Heart right ventricle (tissue), 16 donors: Measurements from ENCODE around the gene CD68. TPM values are rescaled to one million over a fixed set of nuclear protein-coding genes. Genes with fewer than 3 reads are reported as not detected.

Experiments
- ATAC-seq, 8 donors: fragments of 200-7000 bp; cut with Tn5 transposase; one replicate each; pipeline ENCODE4 v1.9.1; 2020; ENCODE audit warnings: mild to moderate bottlenecking in 8 of 8, moderate library complexity in 8 of 8, moderate number of reproducible peaks in 1 of 8
- DNase-seq, 2 donors: peaks; one replicate each; pipeline ENCODE4 v3.0.0-alpha.2; 2020
- H3K27ac ChIP-seq, 10 donors: fragments of 200-600 bp; sonication (generic) in 2 of 10; one replicate each; pipeline versions ENCODE4 v1.5.0 to v1.8.0; 2020 to 2022; ENCODE audit warnings: mild to moderate bottlenecking in 3 of 10
- H3K27me3 ChIP-seq, 7 donors: fragments of 200-600 bp; one replicate each; pipeline ENCODE4 v1.8.0; 2021 to 2022; ENCODE audit warnings: mild to moderate bottlenecking in 2 of 7
- H3K36me3 ChIP-seq, 9 donors: fragments of 200-600 bp; sonication (generic) in 1 of 9; one replicate each; pipeline versions ENCODE4 v1.5.0 to v1.8.0; 2020 to 2022; ENCODE audit warnings: mild to moderate bottlenecking in 2 of 9
- H3K4me1 ChIP-seq, 9 donors: fragments of 200-600 bp; sonication (generic) in 1 of 9; one replicate each; pipeline versions ENCODE4 v1.5.0 to v1.8.0; 2020 to 2022; ENCODE audit warnings: mild to moderate bottlenecking in 4 of 9
- H3K4me3 ChIP-seq, 10 donors: fragments of 200-600 bp; sonication (generic) in 2 of 10; one replicate each; pipeline versions ENCODE4 v1.5.0 to v1.8.0; 2020 to 2022; ENCODE audit warnings: mild to moderate bottlenecking in 7 of 10, moderate library complexity in 2 of 10
- H3K9me3 ChIP-seq, 11 donors: fragments of 200-600 bp in 10 of 11; sonication (generic) in 2 of 11; one replicate each; pipeline versions ENCODE4 v1.5.0 to v1.8.0; 2013 to 2022; ENCODE audit warnings: mild to moderate bottlenecking in 2 of 11, control low read depth in 1 of 11, moderate library complexity in 1 of 11
- WGBS, 2 donors: extraction: QIAGEN DNeasy Blood & Tissue Kit; methylation state at CpG; one replicate each; pipeline ENCODE4 v1.1.7; 2013; ENCODE audit warnings: inconsistent platforms in 1 of 2; 5-methylcytosine and 5-hydroxymethylcytosine counted together
- intact Hi-C, 10 donors: fragments of 100-400 bp; cut with DNase I; formaldehyde crosslinking; loops; one replicate each; pipeline versions ENCODE4 v1.11.1 to v1.14.2; 2022
- long read RNA-seq, 3 donors: library from polyadenylated mRNA; unstranded; transcript quantifications; one replicate each; pipeline ENCODE4 v2.0.0, GENCODE V29; 2020 to 2021
- polyA plus RNA-seq, 2 donors: library from polyadenylated mRNA; stranded (reverse); fragments of 200-250 nt; gene quantifications; one replicate each; pipeline ENCODE4 v1.2.3, GENCODE V29; 2013
- total RNA-seq, 10 donors: library from RNA; stranded (reverse); fragmentation: NEBNext Ultra II Directional in 3 of 10; extraction: Animal tissue kit (Norgen Biotek cat#: 25700) in 3 of 10; gene quantifications; one replicate each; pipeline versions ENCODE4 v1.2.1 to v1.2.4, GENCODE V29; 2021 to 2023
- TF ChIP-seq, protein P1 (sequence below), 9 donors: fragments of 200-600 bp; sonication (generic) in 2 of 9; IDR thresholded peaks; one replicate each; pipeline versions ENCODE4 v1.5.0 to v1.8.0; 2021 to 2022; ENCODE audit warnings: antibody characterized with exemption in 9 of 9, mild to moderate bottlenecking in 5 of 9, moderate library complexity in 1 of 9
- donor health status: Arrhythmogenic right ventricular cardiomyopathy.
- donor health status: ischemic (EF 13 %, LVEDD 7.1; RV severe dilation, severe dysfunction).
- donor health status: healthy with polysubstance abuse.
- donor health status: DM: no; HTN: yes; CAD: no.
- donor health status: DM: no; HTN: no; CAD: no.
- donor health status: ischemic (EF 25% LVEDD 6.9; RV normal size, moderate dysfunction).
- donor health status: ischemic (EF 25% LVEDD 5.7; RV mildly dilated, moderate dysfunction).
- donor health status: healthy.
- donor health status: DM: yes; HTN: yes; CAD: no.
- donor health status: Ischemic cardiomyopathy.
- donor health status: ischemic (EF 35%, LVEDD 5.7; RV mildly dilated, moderate dysfunction).
- donor health status: nonischemic (EF 11% LVEDD 7.7; RV severe dilation, severe dysfunction).
- donor health status: DM: yes; HTN: yes; CAD: no.
- donor health status: PGD.
- donor health status: ischemic (EF 29% LVEDD 5.4; RV normal size, mild dysfunction).
- donor health status: nonischemic (EF 23%, LVEDD 6.1; RV moderate dilation, normal function).

The CD68 gene, protein sequence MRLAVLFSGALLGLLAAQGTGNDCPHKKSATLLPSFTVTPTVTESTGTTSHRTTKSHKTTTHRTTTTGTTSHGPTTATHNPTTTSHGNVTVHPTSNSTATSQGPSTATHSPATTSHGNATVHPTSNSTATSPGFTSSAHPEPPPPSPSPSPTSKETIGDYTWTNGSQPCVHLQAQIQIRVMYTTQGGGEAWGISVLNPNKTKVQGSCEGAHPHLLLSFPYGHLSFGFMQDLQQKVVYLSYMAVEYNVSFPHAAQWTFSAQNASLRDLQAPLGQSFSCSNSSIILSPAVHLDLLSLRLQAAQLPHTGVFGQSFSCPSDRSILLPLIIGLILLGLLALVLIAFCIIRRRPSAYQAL
- total RNA-seq (100 to 1,000 TPM in 1 of 10 donors, 10 to 100 TPM in 4, 1 to 10 TPM in 5; 4.7 to 128 (median 13.0) TPM), polyA plus RNA-seq (10 to 100 TPM; 15.7 to 40.0 TPM)
- long read RNA-seq, donor 1, transcript CD68-201 (6 exons, 1,878 nt): major isoform, 13 of 25 reads
- long read RNA-seq, donor 1, partial matches to known transcripts: 3 of 25 reads
- long read RNA-seq, donor 1, other reads (novel, unspliced or antisense): 7 of 25 reads
- long read RNA-seq, donor 2, transcript CD68-201 (6 exons, 1,878 nt): major isoform, 14 of 17 reads
- long read RNA-seq, donor 2, partial matches to known transcripts: 2 of 17 reads
- long read RNA-seq, donor 2, other reads (novel, unspliced or antisense): 1 of 17 reads
- long read RNA-seq, donor 3, transcript CD68-201 (6 exons, 1,878 nt): major isoform, 32 of 43 reads
- long read RNA-seq, donor 3, partial matches to known transcripts: 6 of 43 reads
- long read RNA-seq, donor 3, other reads (novel, unspliced or antisense): 1 of 43 reads

DNA sequence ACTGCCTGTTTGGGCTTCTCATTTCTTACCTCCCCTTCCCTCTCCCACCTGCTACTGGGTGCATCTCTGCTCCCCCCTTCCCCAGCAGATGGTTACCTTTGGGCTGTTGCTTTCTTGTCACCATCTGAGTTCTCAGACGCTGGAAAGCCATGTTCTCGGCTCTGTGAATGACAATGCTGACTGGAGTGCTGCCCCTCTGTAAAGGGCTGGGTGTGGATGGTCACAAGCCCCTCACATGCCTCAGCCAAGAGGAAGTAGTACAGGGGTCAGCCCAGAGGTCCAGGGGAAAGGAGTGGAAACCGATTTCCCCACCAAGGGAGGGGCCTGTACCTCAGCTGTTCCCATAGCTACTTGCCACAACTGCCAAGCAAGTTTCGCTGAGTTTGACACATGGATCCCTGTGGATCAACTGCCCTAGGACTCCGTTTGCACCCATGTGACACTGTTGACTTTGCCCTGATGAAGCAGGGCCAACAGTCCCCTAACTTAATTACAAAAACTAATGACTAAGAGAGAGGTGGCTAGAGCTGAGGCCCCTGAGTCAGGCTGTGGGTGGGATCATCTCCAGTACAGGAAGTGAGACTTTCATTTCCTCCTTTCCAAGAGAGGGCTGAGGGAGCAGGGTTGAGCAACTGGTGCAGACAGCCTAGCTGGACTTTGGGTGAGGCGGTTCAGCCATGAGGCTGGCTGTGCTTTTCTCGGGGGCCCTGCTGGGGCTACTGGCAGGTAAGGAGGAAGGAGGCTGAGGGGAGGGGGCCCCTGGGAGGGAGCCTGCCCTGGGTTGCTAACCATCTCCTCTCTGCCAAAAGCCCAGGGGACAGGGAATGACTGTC lies at the start of gene CD68:
Gene CD68 (plus strand): TSS at position 638 of the 833 bp plus-strand sequence. CDS start 40 bp downstream, at position 678.
- peaks cover 18 to 85% (median 52%) of the 10 kb centered on the region in 9 donors for H3K4me1 ChIP-seq
- H3K4me3 ChIP-seq: peak within 1 kb of the TSS in 7 of 10 donors; percentile 18 to 66 (median 40)
- ATAC-seq (peak; percentile 12 to 60 (median 16)), DNase-seq (peak; percentile 47 to 64)
- no peaks in the 10 kb centered on the region for H3K9me3 ChIP-seq
- H3K36me3 ChIP-seq: peaks cover 9 to 59% (median 47%) of the 10 kb centered on the region in 9 donors
- TF ChIP-seq, protein P1, sequence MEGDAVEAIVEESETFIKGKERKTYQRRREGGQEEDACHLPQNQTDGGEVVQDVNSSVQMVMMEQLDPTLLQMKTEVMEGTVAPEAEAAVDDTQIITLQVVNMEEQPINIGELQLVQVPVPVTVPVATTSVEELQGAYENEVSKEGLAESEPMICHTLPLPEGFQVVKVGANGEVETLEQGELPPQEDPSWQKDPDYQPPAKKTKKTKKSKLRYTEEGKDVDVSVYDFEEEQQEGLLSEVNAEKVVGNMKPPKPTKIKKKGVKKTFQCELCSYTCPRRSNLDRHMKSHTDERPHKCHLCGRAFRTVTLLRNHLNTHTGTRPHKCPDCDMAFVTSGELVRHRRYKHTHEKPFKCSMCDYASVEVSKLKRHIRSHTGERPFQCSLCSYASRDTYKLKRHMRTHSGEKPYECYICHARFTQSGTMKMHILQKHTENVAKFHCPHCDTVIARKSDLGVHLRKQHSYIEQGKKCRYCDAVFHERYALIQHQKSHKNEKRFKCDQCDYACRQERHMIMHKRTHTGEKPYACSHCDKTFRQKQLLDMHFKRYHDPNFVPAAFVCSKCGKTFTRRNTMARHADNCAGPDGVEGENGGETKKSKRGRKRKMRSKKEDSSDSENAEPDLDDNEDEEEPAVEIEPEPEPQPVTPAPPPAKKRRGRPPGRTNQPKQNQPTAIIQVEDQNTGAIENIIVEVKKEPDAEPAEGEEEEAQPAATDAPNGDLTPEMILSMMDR (IDR thresholded peaks at IDR 0.05): no peak
- no peaks in the 10 kb centered on the region for H3K27me3 ChIP-seq
- H3K27ac ChIP-seq: peak within 1 kb of the TSS; percentile 13 to 94 (median 78)
- 28 to 30% methylated on average over 7 of the region's 7 CpGs for WGBS, 2 donors
- intact Hi-C loops: loop anchor here in 1 of 10 donors (10.0 kb wide), 1 partner anchor 324 kb away; the partner anchor contains the start of genes CTDNEP1 and ELP5

DNA sequence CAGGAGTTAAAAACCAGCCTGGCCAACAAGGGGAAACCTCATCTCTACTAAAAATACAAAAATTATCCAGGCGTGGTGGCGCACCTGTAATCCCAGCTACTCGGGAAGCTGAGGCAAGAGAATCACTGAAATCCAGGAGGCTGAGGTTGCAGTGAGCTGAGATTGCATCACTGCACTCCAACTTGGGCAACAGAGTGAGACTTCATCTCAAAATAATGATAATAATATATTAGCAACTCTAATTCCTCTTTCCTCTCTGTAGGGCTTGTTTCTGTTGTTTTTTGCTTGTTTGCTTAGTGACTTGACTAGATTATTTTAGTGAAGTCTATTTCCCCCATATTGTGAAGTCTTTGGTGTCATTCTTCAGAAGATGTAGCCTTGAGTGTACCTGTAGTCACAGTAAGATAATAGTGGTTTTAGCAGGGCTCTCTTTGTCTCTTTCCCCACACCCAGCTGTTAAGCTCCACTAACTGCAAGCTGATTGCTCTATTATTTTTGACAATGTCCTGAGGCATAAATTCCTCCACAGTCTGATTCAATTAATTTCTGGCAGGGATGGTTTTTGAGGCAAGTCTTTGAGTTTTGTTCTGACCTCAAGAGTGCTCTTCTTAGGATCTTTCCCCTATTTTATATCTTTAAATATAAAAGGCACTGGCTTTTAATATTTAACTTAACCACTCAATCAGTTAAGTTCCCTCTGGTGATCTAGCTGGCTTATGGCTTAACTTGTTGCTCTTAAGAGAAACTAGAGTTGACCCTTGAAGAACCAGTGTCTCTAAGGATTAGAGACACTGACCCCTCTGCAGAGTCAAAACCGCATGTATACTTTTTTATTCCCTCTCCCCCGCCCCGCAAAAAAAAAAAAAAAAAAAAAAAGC lies 49.2 kb upstream of the CD68 start:
- peaks cover 0 to 32% (median 12%) of the 10 kb centered on the region in 11 donors for H3K9me3 ChIP-seq
- H3K27me3 ChIP-seq: no peaks in the 10 kb centered on the region
- no peaks in the 10 kb centered on the region for H3K4me1 ChIP-seq
- intact Hi-C loops: no loop called here
- no peak overlapping the region for H3K27ac ChIP-seq
- no peak for DNase-seq
- 88 to 92% methylated on average over 6 of the region's 6 CpGs for WGBS, 2 donors
- no peak for ATAC-seq
- H3K36me3 ChIP-seq: no peaks in the 10 kb centered on the region
- TF ChIP-seq, protein P1 (IDR thresholded peaks at IDR 0.05): no peak
- H3K4me3 ChIP-seq: no peak overlapping the region

DNA sequence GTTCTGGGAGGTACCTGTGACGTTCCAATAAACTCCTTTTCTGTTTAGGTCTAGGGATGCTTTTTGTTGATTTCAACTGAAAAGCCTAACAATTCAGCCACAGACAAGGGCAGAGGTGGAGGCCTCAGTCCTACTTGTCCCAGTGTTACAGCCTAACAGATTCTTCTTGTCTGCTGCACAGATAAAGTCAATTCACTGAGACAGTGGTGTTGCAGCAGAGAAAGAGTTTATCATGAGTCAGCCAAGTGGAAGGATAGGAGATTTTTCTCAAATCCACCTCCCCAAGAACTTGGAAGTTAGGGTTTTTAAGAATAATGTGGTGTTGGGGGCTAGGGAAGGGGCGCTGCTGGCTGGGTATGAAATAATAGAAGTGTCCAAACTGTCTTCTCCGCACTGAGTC lies 41.4 kb upstream of the CD68 start:
- Histone ChIP-seq H3K9me3 (peaks cover 0 to 17% (median 0%) of the 10 kb centered on the region in 11 donors), H3K4me3 (no peak overlapping the region), H3K27me3 (no peaks in the 10 kb centered on the region), H3K27ac (no peak overlapping the region), H3K36me3 (no peaks in the 10 kb centered on the region), H3K4me1 (no peaks in the 10 kb centered on the region)
- TF ChIP-seq, protein P1 (IDR thresholded peaks at IDR 0.05): no peak
- WGBS, 2 donors: 76 to 89% methylated on average over 3 of the region's 3 CpGs
- DNase-seq (no peak), ATAC-seq (no peak)
- intact Hi-C loops: no loop called here
